ENCODE data around the gene PTMS. TPM values are rescaled to one million over a fixed set of nuclear protein-coding genes. Genes with fewer than 3 reads are reported as not detected.

Gene PTMS
- total and polyA plus RNA-seq, 10 of the 15 experiments (the other 5 are each of a cell fraction or from before 2014, with no cell fraction given), result 2.1 to 127 (median 29.8) TPM

GRCh38 chr12:6796576-6796975 lies 30.4 kb downstream of the PTMS start:
- TF ChIP-seq PKNOX1 (IDR thresholded peaks at IDR 0.05) (no peak), BHLHE40 (IDR thresholded peaks at IDR 0.05; ENCODE audit: borderline replicate concordance in 1 of 2, low read depth in 2 of 2, low read length in 1 of 2) (no peak), DPF2 (IDR thresholded peaks at IDR 0.05) (no peak), EGR1 (IDR thresholded peaks at IDR 0.05; ENCODE audit: borderline replicate concordance in 1 of 2, low read depth in 2 of 2, low read length in 2 of 2) (no peak), CUX1 (IDR thresholded peaks at IDR 0.05; ENCODE audit: insufficient replicate concordance, low read depth, low read length) (no peak), CEBPB (IDR thresholded peaks at IDR 0.05; ENCODE audit: borderline replicate concordance in 1 of 2, low read depth in 2 of 2, low read length in 2 of 2) (no peak), HDGF (IDR thresholded peaks at IDR 0.05) (no peak), BCL11A (IDR thresholded peaks at IDR 0.05; ENCODE audit: low read depth, low read length) (no peak), CREM (IDR thresholded peaks at IDR 0.05; ENCODE audit: low read depth) (no peak), TAF1 (IDR thresholded peaks at IDR 0.05; ENCODE audit: borderline replicate concordance, low read depth, low read length) (no peak), HCFC1 (IDR thresholded peaks at IDR 0.05; ENCODE audit: low read length) (no peak), PAX8 (IDR thresholded peaks at IDR 0.05) (no peak), NR2C1 (IDR thresholded peaks at IDR 0.05) (no peak), ZNF622 (IDR thresholded peaks at IDR 0.05) (no peak), SMAD5 (IDR thresholded peaks at IDR 0.05; ENCODE audit: low read depth) (no peak), HSF1 (IDR thresholded peaks at IDR 0.05; ENCODE audit: low read depth, low read length) (no peak)
- Histone ChIP-seq H2AFZ (ENCODE audit: control insufficient read depth, low read depth, low read length) (no peak overlapping the region), H3K27me3 (replicated peaks in 1 of 2; ENCODE audit: control insufficient read depth in 2 of 2, insufficient read depth in 2 of 2, low read length in 1 of 2) (no peaks in the 10 kb centered on the region; a peak in 1 of 4 replicates), H3K27ac (ENCODE audit: control insufficient read depth, insufficient read depth) (no peak overlapping the region), H3K4me2 (ENCODE audit: control insufficient read depth, insufficient read depth) (no peak overlapping the region), H3K9ac (ENCODE audit: control insufficient read depth, insufficient read depth, low read length) (no peak overlapping the region), H3K79me2 (ENCODE audit: control insufficient read depth, insufficient read depth, low read length) (no peaks in the 10 kb centered on the region), H3K36me3 (ENCODE audit: control insufficient read depth in 2 of 2, insufficient read depth in 2 of 2, low read length in 1 of 2) (no peaks in the 10 kb centered on the region), H3K4me1 (ENCODE audit: control insufficient read depth, insufficient read depth, low read length) (peaks cover 15% of the 10 kb centered on the region), H4K20me1 (ENCODE audit: control insufficient read depth, insufficient read depth) (no peaks in the 10 kb centered on the region), H3K9me3 (replicated peaks; ENCODE audit: control insufficient read depth, insufficient read depth, low read length) (no peaks in the 10 kb centered on the region), H3K4me3 (no peak overlapping the region)
- DNase-seq (ENCODE audit: low read depth, low spot score) (no peak), FAIRE-seq (no peak), ATAC-seq (no peak)
- ChIA-PET RAD21 (ENCODE audit: unreplicated experiment) (interaction anchor here (1.2 kb wide), 1 partner anchor 16 kb away, joined by 3 read pairs; no protein-coding TSS in a partner anchor), SMC1A (ENCODE audit: uncharacterized antibody, unreplicated experiment) (interaction anchor here (1.0 to 1.2 kb wide), 4 partner anchors 10 to 43 kb away, joined by 3 to 4 read pairs (median 4); partner anchors contain the start of gene MLF2), CTCF (interaction anchor here (0.9 to 1.0 kb wide), 2 partner anchors 38 to 44 kb away, joined by 3 to 7 read pairs; partner anchors contain the start of gene MLF2), POLR2A (interaction anchor here (0.6 kb wide), 1 partner anchor 40 kb away, joined by 5 read pairs; no protein-coding TSS in a partner anchor)
- in situ Hi-C loops (cut with MboI), result no loop called here
- no TSS peak for BruUV-seq (replicated peaks)
- intact Hi-C loops (cut with micrococcal nuclease; ENCODE audit: unreplicated experiment), result no loop called here
- WGBS (ENCODE audit: insufficient coverage, insufficient replicate concordance, low lambda C conversion rate, missing lambda C conversion rate), result 57% methylated on average over 4 of the region's 4 CpGs
